K562 (cell line): Measurements from ENCODE around the gene BTNL8. TPM values are rescaled to one million over a fixed set of nuclear protein-coding genes. Genes with fewer than 3 reads are reported as not detected.

Source experiments
- CHD1 ChIP-seq: fragments of 200-600 bp; sonication (generic); IDR thresholded peaks from one replicate; pipeline ENCODE4 v1.6.1; 2012; ENCODE audit warnings: mild to moderate bottlenecking, moderate library complexity, low read length, inconsistent platforms
- E2F6 ChIP-seq, 2 experiments: IDR thresholded peaks; 2 replicates each; pipeline ENCODE4 v1.6.1; 2011; ENCODE audit warnings: borderline replicate concordance in 1 of 2, control low read depth in 1 of 2, low read depth in 1 of 2, low read length in 1 of 2, mild to moderate bottlenecking in 1 of 2, mixed read lengths in 1 of 2, moderate library complexity in 1 of 2; ENCODE audit not compliant: insufficient read depth in 1 of 2, insufficient read length in 1 of 2, poor library complexity in 1 of 2, severe bottlenecking in 1 of 2; ENCODE audit errors: extremely low read depth in 1 of 2
- HEY1 ChIP-seq: fragments of 250-450 bp; sonication (Bioruptor Pico); IDR thresholded peaks from 2 replicates; pipeline ENCODE4 v1.5.0; 2020; ENCODE audit warnings: mild to moderate bottlenecking, moderate library complexity, borderline replicate concordance
- REST ChIP-seq, 2 experiments: fragments of 450-650 bp; formaldehyde crosslinking in 1 of 2; IDR thresholded peaks; 2 replicates each; pipeline versions ENCODE4 v1.4.0 to v1.6.1; 2014 to 2020; ENCODE audit warnings: mild to moderate bottlenecking in 2 of 2, borderline replicate concordance in 1 of 2, low read depth in 1 of 2
- SOX6 ChIP-seq: fragments of 450-650 bp; IDR thresholded peaks from 2 replicates; pipeline ENCODE4 v1.6.1; 2014; ENCODE audit warnings: mild to moderate bottlenecking
- TRIM28 ChIP-seq: fragments of 450-650 bp; IDR thresholded peaks from 2 replicates; pipeline ENCODE4 v1.6.1; 2017
- ZFPM2 ChIP-seq: fragments of 250-450 bp; sonication (Bioruptor Pico); IDR thresholded peaks from 2 replicates; pipeline ENCODE4 v1.5.1; 2022; ENCODE audit warnings: mild to moderate bottlenecking
- ZNF318 ChIP-seq, 2 experiments: fragments of 450-650 bp; IDR thresholded peaks; 2 replicates each; pipeline ENCODE4 v1.6.1; 2016; ENCODE audit warnings: mild to moderate bottlenecking in 2 of 2, borderline replicate concordance in 1 of 2, low read depth in 1 of 2, moderate library complexity in 1 of 2
- polyA plus RNA-seq, 8 experiments: library from polyadenylated mRNA; depleted of rRNA in 4 of 8; stranded (reverse) in 5 of 8; unstranded in 3 of 8; fragments of >200 nt; fragmentation: Nextera tagmentation in 2 of 8; fragmentation: Illumina TruSeq in 1 of 8; extraction: Ambion mirVana in 2 of 8; extraction: Trizol in 1 of 8; gene quantifications; 2 replicates each; pipeline versions ENCODE4 v1.2.1 to v1.2.3, GENCODE V29; 2011 to 2014; ENCODE audit warnings: inconsistent platforms in 1 of 8, missing spikeins in 1 of 8
- total RNA-seq, 7 experiments: library from RNA; depleted of rRNA in 6 of 7; stranded (reverse); fragments of >200 nt in 6 of 7; fragmentation: Illumina TruSeq in 2 of 7; extraction: Trizol in 2 of 7; gene quantifications; 2 replicates each; pipeline versions ENCODE4 v1.2.1 to v1.2.3, GENCODE V29; 2011 to 2021; ENCODE audit warnings: low replicate concordance in 1 of 7

The BTNL8 gene
- total and polyA plus RNA-seq, 9 of the 15 experiments (the other 6 are each of a cell fraction or from before 2014, with no cell fraction given): 0.04 to 0.18 (median 0.07) TPM; not detected in 6

- no peak for TF ChIP-seq E2F6 (IDR thresholded peaks at IDR 0.05; ENCODE audit: borderline replicate concordance in 1 of 2, extremely low read depth in 1 of 2, insufficient read depth in 1 of 2, insufficient read length in 1 of 2, low read depth in 1 of 2, low read length in 1 of 2, poor library complexity in 1 of 2, severe bottlenecking in 1 of 2)
- TF ChIP-seq HEY1 (CRISPR knock-in tag): no peak
- no peak for TF ChIP-seq REST (IDR thresholded peaks at IDR 0.05; ENCODE audit: borderline replicate concordance)
- TF ChIP-seq REST (CRISPR knock-in tag; IDR thresholded peaks at IDR 0.05; ENCODE audit: low read depth): no peak
- TF ChIP-seq ZNF318 (IDR thresholded peaks at IDR 0.05; ENCODE audit: borderline replicate concordance in 1 of 2, low read depth in 1 of 2): no peak
- TF ChIP-seq SOX6: peak; percentile 40; the same call in 1 of the 2 replicates
- no peak for TF ChIP-seq CHD1
- TF ChIP-seq ZFPM2 (CRISPR knock-in tag): no peak
- 0 out of 2 replicates have a peak, but pooled peaks have one; percentile 27 for TF ChIP-seq TRIM28
These were observed 48.4 kb upstream of the BTNL8 start (continued) for GRCh38 chr5:180850434-180851078.
